Spleen (tissue), 11 donors: Measurements from ENCODE around the gene NBEA. TPM values are rescaled to one million over a fixed set of nuclear protein-coding genes. Genes with fewer than 3 reads are reported as not detected.

Experiments used
- DNase-seq: peaks from one replicate; pipeline ENCODE4 v3.0.0-alpha.2; 2020
- H3K27ac ChIP-seq, 8 donors: fragments of 200-600 bp; sonication (generic) in 7 of 8; 1 replicate in 4 of 8; 2 replicates in 4 of 8; pipeline versions ENCODE4 v1.5.0 to v1.8.0; 2016 to 2021; ENCODE audit warnings: inconsistent platforms in 4 of 8, mild to moderate bottlenecking in 4 of 8, moderate library complexity in 1 of 8
- H3K27me3 ChIP-seq, 7 donors: fragments of 200-600 bp; sonication (generic) in 6 of 7; replicated peaks in 1 of 7; 1 replicate in 4 of 7; 2 replicates in 3 of 7; pipeline versions ENCODE4 v1.5.0 to v1.8.0; 2016 to 2021; ENCODE audit warnings: inconsistent platforms in 3 of 7, mild to moderate bottlenecking in 1 of 7
- H3K36me3 ChIP-seq, 6 donors: fragments of 200-600 bp; sonication (generic) in 5 of 6; 1 replicate in 4 of 6; 2 replicates in 2 of 6; pipeline versions ENCODE4 v1.5.0 to v1.8.0; 2016 to 2021; ENCODE audit warnings: inconsistent platforms in 2 of 6
- H3K4me1 ChIP-seq, 6 donors: fragments of 200-600 bp; sonication (generic) in 5 of 6; 1 replicate in 3 of 6; 2 replicates in 3 of 6; pipeline versions ENCODE4 v1.5.0 to v1.8.0; 2016 to 2021; ENCODE audit warnings: inconsistent platforms in 3 of 6
- H3K4me3 ChIP-seq, 8 donors: fragments of 200-600 bp; sonication (generic) in 7 of 8; 1 replicate in 4 of 8; 2 replicates in 4 of 8; pipeline versions ENCODE4 v1.5.0 to v1.8.0; 2016 to 2021; ENCODE audit warnings: inconsistent platforms in 4 of 8, mild to moderate bottlenecking in 4 of 8, moderate library complexity in 2 of 8
- H3K9me3 ChIP-seq, 8 donors: fragments of 200-600 bp; sonication (generic) in 7 of 8; 1 replicate in 4 of 8; 2 replicates in 4 of 8; pipeline versions ENCODE4 v1.5.0 to v1.8.0; 2016 to 2021; ENCODE audit warnings: inconsistent platforms in 4 of 8
- POLR2A ChIP-seq, 3 donors: fragments of 450-650 bp; IDR thresholded peaks; one replicate each; pipeline ENCODE4 v1.5.1; 2017; ENCODE audit warnings: antibody characterized with exemption in 3 of 3, mild to moderate bottlenecking in 1 of 3
- POLR2AphosphoS5 ChIP-seq, 3 donors: sonication (generic); formaldehyde crosslinking; IDR thresholded peaks; one replicate each; pipeline ENCODE4 v1.5.1; 2017; ENCODE audit warnings: antibody characterized with exemption in 3 of 3
- WGBS, 5 donors: extraction: QIAGEN DNeasy Blood & Tissue Kit in 3 of 5; methylation state at CpG; one replicate each; pipeline versions ENCODE4 v1.1.5 to v1.1.7; 2013 to 2018; 5-methylcytosine and 5-hydroxymethylcytosine counted together
- intact Hi-C: fragments of 100-400 bp; cut with DNase I; formaldehyde crosslinking; loops from one replicate; pipeline ENCODE4 v1.15.0; 2023; ENCODE audit warnings: low total_unique reads
- polyA plus RNA-seq, 3 donors: library from polyadenylated mRNA; stranded (reverse); fragments of 200-250 nt; gene quantifications; one replicate each; pipeline ENCODE4 v1.2.1, GENCODE V29; 2013
- total RNA-seq, 7 donors: library from RNA; depleted of rRNA in 3 of 7; stranded (reverse); fragments of >200 nt in 3 of 7; fragmentation: NEBNext Ultra II Directional in 4 of 7; extraction: Animal tissue kit (Norgen Biotek cat#: 25700) in 4 of 7; gene quantifications; one replicate each; pipeline versions ENCODE4 v1.1.0 to v1.2.1, GENCODE V29; 2016 to 2021
- TF ChIP-seq, protein P1 (sequence below), 11 experiments: fragments of 200-600 bp in 7 of 11; fragments of 450-650 bp in 4 of 11; sonication (generic) in 4 of 11; IDR thresholded peaks in 8 of 11; conservative IDR thresholded peaks in 3 of 11; 1 replicate in 7 of 11; 2 replicates in 4 of 11; pipeline versions ENCODE4 v1.4.0 to v1.8.0; 2016 to 2021; ENCODE audit warnings: antibody characterized with exemption in 11 of 11, inconsistent platforms in 4 of 11, mild to moderate bottlenecking in 1 of 11
- donor health status: healthy with polysubstance abuse.
- donor health status: DM: no; HTN: no; CAD: no; lungs with moderate emphysema.
- donor health status: DM: no; HTN: no; CAD: no.
- donor health status: Bipolar disorder and iron deficiency.
- donor health status: healthy.
- donor health status: DM: no; HTN: no; CAD: no.
- donor health status: DM: yes; HTN: yes; CAD: no.

Gene NBEA
- total and polyA plus RNA-seq, 10 donors, result 1.8 to 27.7 (median 12.9) TPM

- Histone ChIP-seq H3K27ac (no peak overlapping the region), H3K36me3 (no peaks in the 10 kb centered on the region), H3K4me1 (peaks cover 0 to 35% (median 19%) of the 10 kb centered on the region in 6 donors), H3K4me3 (no peak overlapping the region), H3K9me3 (peaks cover 0 to 14% (median 0%) of the 10 kb centered on the region in 8 donors), H3K27me3 (peaks cover 0 to 63% (median 39%) of the 10 kb centered on the region in 7 donors)
- DNase-seq, result no peak
- intact Hi-C loops, result no loop called here
- TF ChIP-seq POLR2A (IDR thresholded peaks at IDR 0.05) (no peak), POLR2AphosphoS5 (IDR thresholded peaks at IDR 0.05) (no peak)
- TF ChIP-seq, protein P1, sequence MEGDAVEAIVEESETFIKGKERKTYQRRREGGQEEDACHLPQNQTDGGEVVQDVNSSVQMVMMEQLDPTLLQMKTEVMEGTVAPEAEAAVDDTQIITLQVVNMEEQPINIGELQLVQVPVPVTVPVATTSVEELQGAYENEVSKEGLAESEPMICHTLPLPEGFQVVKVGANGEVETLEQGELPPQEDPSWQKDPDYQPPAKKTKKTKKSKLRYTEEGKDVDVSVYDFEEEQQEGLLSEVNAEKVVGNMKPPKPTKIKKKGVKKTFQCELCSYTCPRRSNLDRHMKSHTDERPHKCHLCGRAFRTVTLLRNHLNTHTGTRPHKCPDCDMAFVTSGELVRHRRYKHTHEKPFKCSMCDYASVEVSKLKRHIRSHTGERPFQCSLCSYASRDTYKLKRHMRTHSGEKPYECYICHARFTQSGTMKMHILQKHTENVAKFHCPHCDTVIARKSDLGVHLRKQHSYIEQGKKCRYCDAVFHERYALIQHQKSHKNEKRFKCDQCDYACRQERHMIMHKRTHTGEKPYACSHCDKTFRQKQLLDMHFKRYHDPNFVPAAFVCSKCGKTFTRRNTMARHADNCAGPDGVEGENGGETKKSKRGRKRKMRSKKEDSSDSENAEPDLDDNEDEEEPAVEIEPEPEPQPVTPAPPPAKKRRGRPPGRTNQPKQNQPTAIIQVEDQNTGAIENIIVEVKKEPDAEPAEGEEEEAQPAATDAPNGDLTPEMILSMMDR (IDR thresholded peaks at IDR 0.05 in 8 of 11, conservative IDR thresholded peaks at IDR 0.05 in 3 of 11), result no peak
- WGBS, 5 donors, result 48 to 63% (median 57%) methylated on average over 14 of the region's 14 CpGs
Observed at GRCh38 chr13:35479038-35479492, 537.0 kb downstream of the NBEA start.

DNA sequence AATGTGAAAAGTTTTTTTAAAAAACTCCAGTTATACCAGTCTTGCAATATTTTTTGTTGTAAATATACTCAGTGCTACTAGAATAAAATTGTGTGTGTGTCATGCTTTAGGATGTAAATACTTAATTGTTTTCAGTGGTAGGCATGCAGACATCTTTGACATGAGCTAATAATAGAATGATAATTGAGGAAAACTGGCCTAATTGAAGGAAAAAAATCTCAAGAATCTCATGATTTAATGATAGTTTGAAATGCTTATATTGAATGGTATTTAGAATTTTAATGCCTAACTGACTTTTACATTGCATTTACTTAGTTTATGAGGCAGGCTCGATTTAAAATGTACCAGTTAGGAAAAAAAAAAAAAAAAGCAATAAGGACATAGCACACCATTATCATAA lies 537.6 kb downstream of the NBEA start:
- DNase-seq, result no peak
- Histone ChIP-seq H3K27ac (no peak overlapping the region), H3K4me3 (no peak overlapping the region), H3K9me3 (peaks cover 0 to 10% (median 0%) of the 10 kb centered on the region in 8 donors), H3K27me3 (peaks cover 0 to 57% (median 33%) of the 10 kb centered on the region in 7 donors), H3K36me3 (no peaks in the 10 kb centered on the region), H3K4me1 (peaks cover 0 to 33% (median 19%) of the 10 kb centered on the region in 6 donors)
- whole genome bisulfite sequencing, 5 donors, result 55 to 82% (median 64%) methylated on average over 1 of the region's 1 CpG
- intact Hi-C loops, result no loop called here
- TF ChIP-seq, protein P1 (IDR thresholded peaks at IDR 0.05 in 8 of 11, conservative IDR thresholded peaks at IDR 0.05 in 3 of 11), result no peak
- TF ChIP-seq POLR2A (IDR thresholded peaks at IDR 0.05) (no peak), POLR2AphosphoS5 (IDR thresholded peaks at IDR 0.05) (no peak)

GRCh38 chr13:35480346-35480745 lies 538.3 kb downstream of the NBEA start:
- intact Hi-C loops, result no loop called here
- H3K27me3 ChIP-seq, result peaks cover 0 to 51% (median 26%) of the 10 kb centered on the region in 7 donors
- H3K4me3 ChIP-seq, result no peak overlapping the region
- H3K9me3 ChIP-seq, result peaks cover 0 to 9% (median 0%) of the 10 kb centered on the region in 8 donors
- peaks cover 0 to 27% (median 16%) of the 10 kb centered on the region in 6 donors for H3K4me1 ChIP-seq
- DNase-seq, result no peak
- H3K27ac ChIP-seq, result no peak overlapping the region
- H3K36me3 ChIP-seq, result no peaks in the 10 kb centered on the region
- 90 to 95% (median 92%) methylated on average over 2 of the region's 2 CpGs for WGBS, 5 donors
- TF ChIP-seq POLR2A (IDR thresholded peaks at IDR 0.05) (no peak), POLR2AphosphoS5 (IDR thresholded peaks at IDR 0.05) (no peak)
- TF ChIP-seq, protein P1 (IDR thresholded peaks at IDR 0.05 in 8 of 11, conservative IDR thresholded peaks at IDR 0.05 in 3 of 11), result no peak

DNA sequence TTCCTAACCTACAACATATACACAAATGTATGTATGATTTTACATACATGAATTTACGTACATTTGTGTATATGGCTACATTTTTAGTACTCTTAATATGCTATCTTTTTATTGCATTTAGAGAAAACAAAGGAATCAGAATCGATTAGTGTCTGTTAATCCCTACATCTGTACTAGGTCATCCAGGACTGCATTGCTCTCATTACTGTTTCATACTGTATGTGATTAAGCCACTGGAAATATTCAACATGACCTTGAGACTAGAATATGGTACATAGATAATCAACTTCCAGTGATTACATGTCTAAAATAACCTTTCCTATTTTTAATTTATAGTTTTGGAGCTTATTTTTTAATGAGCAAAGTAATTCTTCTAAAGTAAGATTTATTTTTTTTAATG lies 539.7 kb downstream of the NBEA start:
- TF ChIP-seq POLR2AphosphoS5 (IDR thresholded peaks at IDR 0.05), result no peak
- H3K4me1 ChIP-seq, result peaks cover 0 to 13% (median 2%) of the 10 kb centered on the region in 6 donors
- peaks cover 0 to 9% (median 0%) of the 10 kb centered on the region in 8 donors for H3K9me3 ChIP-seq
- no peaks in the 10 kb centered on the region for H3K36me3 ChIP-seq
- no peak for DNase-seq
- intact Hi-C loops, result no loop called here
- no peak overlapping the region for H3K4me3 ChIP-seq
- H3K27me3 ChIP-seq, result peaks cover 0 to 36% (median 22%) of the 10 kb centered on the region in 7 donors
- no peak overlapping the region for H3K27ac ChIP-seq
- WGBS, 5 donors, result 81 to 97% (median 90%) methylated on average over 2 of the region's 2 CpGs
